Measurements from ENCODE around the gene LGR6. TPM values are rescaled to one million over a fixed set of nuclear protein-coding genes. Genes with fewer than 3 reads are reported as not detected.
A peak's percentile ranks its signal among the peaks of the same experiment; 100 is the strongest.
"Not testable (repeated sequence)": the region's sequence is repeated elsewhere in the genome, so short reads cannot be mapped to it uniquely, and the experiment has no call there.

The LGR6 gene
- polyA plus RNA-seq, 3 donors: 0.64 to 1.2 (median 1.1) TPM

DNA sequence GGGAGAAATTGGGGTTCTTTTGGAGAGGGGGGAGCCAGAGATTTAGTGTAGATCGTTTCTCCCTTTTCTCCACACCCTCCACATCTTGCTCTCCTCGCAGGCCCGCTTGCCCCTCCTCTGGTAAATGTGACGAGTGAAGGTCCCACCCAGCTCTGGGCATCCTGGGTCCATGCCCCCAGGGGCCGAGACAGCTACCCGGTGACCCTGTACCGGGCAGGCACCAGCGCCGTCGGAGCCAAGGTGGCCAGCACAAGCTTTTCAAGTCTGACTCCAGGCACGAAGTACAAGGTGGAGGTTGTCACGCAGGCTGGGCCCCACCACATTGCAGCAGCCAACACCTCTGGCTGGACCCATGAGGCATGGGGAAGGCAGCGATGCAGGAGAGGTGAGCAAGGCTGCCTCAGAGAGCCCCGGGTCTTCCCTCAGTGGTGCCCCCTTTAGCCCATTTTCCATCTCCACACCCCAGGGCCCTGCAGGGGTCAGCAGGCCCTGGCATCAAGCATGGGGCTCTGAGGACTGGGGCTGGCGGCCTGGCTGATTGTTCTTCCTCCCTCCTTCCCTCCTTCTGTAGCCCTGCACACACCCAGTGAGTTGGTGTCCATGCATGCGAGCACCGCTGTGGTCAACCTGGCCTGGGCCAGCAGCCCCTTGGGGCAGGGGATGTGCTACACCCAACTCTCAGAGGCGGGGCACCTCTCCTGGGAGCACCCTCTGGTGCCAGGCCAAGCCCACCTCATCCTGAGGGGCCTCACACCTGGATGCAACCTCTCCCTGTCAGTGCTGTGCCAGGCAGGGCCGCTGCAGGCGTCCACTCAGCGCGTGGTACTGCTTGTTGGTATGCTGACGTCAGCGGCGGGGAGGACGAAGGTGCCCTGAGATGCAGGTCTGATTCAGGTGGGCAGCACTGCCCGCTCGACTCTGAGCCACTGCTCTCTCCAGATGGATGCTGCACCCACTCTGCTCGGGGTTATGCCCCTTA lies 16.4 kb upstream of the LGR6 start:
- DNase-seq (ENCODE audit: low read depth in 3 of 3, low spot score in 2 of 3): no peak

DNA sequence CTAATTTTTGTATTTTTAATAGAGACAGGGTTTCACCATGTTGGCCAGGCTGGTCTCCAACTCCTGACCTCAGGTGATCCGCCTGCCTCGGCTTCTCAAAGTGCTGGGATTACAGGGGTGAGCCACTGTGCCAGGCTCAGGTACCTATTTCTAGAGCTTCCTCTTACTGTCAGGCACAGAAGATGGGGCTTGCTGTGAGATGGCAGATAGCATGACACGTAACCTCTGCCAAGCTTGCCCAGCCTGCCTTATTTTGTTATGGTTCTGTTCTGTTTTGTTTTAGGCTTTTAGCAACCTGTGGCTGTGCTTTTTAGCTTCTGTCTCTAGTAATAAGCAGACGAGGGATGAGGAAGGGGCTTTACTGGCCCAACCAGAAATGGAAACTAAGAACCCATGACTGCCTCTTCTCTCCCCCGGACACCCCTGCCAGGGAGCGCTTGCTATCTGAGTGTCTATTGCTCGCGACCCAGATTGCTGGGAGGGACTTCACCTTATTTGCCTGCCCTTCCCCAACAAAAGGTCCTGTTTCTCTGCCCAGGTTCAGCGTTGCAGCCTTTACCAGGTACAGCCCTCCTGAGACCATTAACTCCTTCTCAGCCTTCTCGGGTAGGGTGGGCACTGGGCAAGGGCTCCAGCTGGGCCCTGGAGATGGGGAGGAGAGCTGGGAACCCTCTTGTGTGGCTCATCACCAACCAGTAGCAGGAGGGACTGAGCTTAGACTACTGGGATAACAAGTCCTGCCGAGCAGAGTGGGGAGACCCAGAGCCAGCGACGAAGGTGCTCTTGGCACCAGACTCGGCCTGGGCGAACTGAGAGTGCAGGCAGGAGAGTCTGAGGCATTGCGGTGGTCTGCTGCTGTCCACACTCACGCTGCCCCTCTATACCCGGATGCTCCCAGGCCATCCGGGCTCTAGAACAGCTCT lies 13.5 kb upstream of the LGR6 start:
- no peak for DNase-seq (ENCODE audit: low read depth in 3 of 3, low spot score in 2 of 3)

DNA sequence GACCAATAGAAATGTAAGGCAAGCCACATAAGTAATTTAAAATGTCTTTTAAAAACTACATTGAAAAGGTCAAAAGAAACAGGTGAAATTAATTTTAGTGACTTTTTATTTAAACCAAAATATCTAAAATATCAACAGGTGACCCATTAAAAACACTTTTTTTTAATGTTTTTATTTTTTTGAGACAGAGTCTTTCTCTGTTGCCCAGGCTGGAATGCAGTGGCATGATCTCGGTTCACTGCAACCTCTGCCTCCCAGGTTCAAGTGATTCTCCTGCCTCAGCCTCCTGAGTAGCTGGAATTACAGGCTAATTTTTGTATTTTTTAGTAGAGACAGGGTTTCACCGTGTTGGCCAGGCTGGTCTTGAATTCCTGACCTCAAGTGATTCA lies 12.9 kb upstream of the LGR6 start:
- not testable (repeated sequence) for DNase-seq (ENCODE audit: low read depth in 3 of 3, low spot score in 2 of 3)

DNA sequence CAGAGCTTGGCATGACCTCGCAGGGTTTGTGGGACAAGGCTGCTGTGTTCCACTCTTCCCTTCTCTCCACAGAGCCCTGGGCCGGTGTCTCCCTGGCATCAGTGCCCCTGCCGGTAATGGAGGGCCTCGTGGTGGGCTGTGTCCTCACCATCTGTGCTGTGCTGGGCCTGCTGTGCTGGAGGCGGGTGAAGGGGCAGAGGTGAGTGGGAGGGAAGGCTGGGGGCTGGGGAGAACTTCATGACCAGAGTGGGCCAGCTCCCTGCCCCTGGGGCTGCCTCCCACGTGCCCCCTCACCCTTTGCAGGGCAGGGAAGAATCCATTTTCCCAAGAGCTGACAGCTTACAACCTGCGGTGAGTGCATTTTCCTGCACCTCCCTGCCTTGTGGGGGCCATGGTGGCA lies 12.0 kb upstream of the LGR6 start:
- DNase-seq (ENCODE audit: low read depth in 3 of 3, low spot score in 2 of 3): no peak

DNA sequence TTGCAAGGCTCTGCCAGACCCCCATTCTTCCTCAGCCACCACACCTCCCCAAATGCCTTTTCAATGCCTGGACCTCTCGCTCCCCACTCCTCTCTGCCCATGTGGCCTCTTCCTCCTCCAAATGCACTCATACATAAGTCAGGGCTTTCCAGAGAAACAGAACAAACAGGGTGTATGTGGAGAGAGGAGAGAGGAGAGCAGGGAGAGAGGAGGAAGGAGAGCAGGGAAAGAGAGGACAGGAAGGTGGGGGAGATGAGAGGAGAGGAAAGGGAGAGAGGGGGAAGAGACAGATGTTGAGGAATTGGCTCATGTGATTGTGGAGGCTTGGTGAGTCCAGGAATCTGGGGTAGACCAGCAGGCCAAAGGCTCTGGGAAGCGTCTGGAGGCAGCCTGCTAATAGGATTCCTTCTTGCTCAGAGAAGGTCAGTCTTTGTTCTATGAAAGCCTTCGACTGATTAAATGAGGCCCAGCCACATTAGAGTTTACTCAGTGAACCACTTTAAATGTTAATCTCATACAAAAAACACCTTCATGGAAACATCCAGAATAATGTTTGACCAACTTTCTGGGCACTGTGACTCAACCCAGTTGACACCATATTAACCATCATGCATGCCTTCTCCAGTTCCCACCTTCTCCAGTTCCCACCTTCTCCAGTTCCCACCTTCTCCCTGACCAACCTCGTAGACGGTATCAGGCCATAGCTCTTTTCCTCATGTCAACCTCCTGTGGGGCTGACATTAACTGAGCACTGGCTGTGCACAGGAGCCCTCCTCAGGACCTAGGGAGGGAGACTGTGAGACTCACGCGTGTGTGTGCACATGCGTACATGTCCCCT lies 11.3 kb upstream of the LGR6 start:
- DNase-seq (ENCODE audit: low read depth in 3 of 3, low spot score in 2 of 3): no peak

DNA sequence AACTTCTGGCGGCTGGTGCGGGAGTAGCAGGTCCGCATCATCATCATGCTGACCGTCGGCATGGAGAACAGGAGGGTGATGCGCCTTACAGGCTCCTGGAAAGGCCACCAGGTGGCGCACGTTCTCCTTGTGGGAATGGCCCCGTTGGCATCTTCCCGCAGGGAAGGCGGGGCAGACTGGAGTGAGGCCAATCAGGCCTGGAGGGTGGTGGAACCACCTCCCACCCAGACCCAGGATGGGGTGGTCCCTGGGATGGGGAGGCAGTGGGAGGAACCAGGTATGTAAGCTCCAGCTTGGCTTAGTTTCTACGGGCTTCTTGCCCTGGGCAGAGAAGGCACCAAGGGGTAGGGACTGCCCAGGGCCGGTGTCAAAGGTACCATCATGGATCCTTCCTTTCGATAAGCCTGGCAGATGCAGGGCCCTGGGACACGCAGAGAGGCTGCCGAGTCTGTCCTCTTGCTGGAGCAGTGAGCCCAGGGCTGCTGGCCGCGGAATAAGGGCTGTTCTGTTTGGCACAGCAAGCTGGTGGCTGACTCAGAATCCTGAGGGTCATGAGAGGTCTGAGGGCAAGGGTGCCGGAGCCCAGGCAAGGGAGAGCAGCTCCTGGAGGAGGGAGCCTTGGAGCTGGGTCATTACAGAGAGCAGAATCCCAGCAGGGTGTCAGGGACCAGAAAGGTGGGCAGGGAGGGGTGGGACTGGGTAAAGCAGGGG lies 8.7 kb upstream of the LGR6 start:
- peak; percentile 60 to 82 (median 70) for DNase-seq (ENCODE audit: low read depth in 3 of 3, low spot score in 2 of 3)

DNA sequence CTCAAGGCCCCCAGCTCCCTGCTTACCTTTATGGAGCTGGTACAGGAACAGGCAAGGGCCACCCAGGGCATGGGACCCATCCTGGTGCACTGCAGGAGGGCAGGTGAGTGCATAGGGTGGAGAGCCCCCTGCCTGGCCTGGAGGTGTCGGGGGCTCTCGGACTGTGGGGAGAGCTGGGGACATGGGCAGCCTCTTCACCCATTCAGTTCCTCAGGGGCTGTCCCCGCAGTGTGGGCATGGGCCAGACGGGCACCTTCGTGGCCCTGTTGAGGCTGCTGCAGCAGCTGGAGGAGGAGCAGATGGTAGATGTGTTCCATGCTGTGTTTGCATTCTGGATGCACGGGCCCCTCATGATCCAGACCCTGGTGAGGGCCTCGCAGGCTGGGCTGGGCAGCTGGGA lies 7.3 kb upstream of the LGR6 start:
- no peak for DNase-seq (ENCODE audit: low read depth in 3 of 3, low spot score in 2 of 3)

DNA sequence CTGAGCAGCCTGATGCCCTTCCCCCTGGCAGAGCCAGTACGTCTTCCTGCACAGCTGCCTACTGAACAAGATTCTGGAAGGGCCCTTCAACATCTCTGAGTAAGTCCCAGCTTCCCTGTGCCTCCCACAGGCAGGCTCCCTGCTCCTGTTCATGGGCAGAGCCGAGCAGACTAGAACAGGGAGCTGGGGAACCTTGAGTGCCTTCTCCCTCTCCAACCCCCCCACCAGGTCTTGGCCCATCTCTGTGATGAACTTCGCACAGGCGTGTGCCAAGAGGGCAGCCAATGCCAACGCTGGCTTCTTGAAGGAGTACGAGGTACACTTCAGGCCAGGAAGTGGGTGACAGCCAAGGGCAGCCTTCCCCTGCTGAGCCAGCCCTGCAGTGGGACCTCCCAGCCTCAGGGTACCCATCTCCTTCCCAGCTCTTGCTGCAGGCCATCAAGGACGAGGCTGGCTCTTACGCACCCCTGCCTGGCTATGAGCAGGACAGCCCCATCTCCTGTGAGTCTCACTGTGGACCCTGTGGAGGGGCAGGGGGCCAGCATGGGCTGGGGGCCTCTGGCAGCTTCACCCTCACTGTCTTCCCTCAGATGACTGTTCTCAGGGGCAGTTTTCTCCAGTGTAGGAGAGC lies 6.4 kb upstream of the LGR6 start:
- no peak for DNase-seq (ENCODE audit: low read depth in 3 of 3, low spot score in 2 of 3)

DNA sequence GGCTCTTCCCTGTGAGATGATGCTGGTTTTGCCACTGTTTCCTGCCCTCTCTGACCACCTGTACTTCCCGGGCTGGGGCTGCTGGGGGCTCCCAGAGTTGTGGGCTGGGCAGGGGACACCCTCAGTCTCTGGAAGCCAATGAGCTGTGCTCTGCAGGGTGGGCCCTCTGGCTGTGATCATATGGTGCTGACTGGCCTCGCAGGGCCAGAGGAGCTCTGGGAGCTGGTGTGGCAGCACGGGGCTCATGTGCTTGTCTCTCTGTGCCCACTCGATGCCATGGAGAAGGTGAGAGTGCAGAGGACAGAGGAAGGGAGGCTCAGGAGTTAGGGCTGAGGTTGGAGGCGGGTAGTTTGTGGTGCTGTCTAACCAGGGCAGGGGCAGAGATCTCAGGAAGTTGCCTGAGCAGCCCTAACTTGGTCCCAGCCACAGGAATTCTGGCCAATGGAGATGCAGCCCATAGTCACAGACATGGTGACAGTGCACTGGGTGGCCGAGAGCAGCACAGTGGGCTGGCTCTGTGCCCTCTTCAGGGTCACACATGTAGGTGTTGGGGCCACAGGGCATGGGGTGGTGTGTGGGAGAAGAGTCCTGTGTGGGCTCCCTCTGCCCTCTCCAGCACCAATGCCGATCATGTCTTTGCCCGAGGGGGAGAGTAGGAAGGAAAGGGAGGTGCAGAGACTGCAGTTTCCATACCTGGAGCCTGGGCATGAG lies 5.7 kb upstream of the LGR6 start:
- DNase-seq (ENCODE audit: low read depth in 3 of 3, low spot score in 2 of 3): no peak

DNA sequence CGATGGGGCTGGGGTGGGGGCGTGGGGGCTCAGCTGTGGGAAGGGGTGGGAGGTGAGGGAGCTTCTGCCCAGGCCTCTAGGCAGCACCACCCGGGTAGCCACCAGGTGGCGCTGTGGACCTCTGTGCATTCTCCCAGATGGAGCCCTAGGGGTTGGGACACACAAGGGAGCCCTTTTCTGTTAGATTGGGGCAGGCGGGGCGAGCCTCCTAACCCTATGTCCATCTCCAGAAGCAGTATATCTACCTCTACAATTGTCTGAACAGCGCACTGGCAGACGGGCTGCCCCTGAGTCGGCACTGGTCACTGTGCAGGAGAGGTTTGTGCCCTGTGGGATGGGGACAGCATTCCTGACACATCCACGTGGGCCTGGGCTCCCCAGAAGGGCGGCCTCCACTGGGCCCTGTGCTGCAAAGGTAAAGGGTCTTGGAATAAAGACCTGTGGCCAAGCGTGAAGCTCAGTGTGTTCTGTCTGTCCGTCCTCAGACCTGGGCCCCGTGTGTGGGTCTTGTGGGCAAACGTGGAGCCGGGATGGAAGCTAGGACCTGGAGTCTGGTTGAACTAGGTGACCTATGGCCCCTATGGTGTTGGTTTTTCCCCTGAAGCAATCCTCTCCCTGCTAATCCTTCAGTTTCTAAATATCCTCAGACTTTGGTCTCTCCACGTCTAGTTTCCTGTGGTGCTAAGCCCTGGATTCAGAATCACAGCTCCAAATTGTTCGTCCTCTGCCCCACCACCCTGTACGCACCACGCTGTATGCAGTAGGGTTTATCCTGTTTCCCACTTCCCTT lies 4.4 kb upstream of the LGR6 start:
- no peak for DNase-seq (ENCODE audit: low read depth in 3 of 3, low spot score in 2 of 3)

DNA sequence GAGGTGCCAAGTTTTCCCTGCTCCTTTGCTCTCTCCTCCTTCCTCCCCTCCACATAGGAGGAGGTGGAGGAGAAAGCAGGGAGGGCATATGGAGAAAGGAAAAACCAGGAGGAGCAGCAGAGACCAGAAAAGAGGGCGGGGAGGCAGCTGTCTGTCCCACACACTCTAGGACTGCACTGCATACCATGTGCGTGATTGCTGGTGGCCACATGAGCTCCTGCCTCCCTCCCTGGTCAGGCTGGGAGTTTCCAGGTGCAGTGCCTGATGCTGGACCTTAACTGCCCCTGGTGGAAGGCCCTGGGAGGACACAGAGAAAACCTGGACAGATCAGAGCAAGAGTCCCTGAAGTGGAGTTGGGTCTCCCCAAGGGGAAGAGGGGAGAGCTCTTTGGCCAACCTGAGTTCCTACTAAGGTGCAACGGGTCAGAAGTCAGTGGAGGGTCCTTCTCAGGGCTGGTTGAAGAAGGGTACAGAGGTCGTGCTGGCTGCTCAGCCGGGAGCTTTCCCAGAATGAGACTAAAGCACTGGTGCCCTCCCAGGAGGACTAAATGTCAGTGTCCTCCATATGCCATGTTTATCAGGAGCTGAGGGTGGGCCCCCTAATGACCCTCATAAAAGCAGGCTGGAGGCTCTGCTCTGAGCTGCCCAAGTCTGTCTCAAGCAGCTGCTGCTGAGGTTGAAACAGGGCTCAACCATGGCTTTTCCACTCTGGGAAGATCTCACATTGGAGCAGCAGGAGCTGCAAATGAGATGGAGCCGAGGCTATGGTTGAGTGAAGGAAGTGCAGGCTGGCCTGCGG lies 3.5 kb upstream of the LGR6 start:
- DNase-seq (ENCODE audit: low read depth in 3 of 3, low spot score in 2 of 3): no peak

DNA sequence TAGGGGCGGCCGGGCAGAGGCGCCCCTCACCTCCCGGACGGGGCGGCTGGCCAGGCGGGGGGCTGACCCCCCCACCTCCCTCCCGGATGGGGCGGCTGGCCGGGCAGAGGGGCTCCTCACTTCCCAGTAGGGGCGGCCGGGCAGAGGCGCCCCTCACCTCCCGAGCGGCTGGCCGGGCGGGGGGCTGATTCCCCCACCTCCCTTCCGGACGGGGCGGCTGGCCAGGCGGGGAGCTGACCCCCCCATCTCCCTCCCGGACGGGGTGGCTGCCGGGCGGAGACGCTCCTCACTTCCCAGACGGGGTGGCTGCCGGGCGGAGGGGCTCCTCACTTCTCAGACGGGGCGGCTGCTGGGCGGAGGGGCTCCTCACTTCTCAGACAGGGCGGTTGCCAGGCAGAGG lies 2.2 kb upstream of the LGR6 start:
- not testable (repeated sequence) for DNase-seq (ENCODE audit: low read depth in 3 of 3, low spot score in 2 of 3)

DNA sequence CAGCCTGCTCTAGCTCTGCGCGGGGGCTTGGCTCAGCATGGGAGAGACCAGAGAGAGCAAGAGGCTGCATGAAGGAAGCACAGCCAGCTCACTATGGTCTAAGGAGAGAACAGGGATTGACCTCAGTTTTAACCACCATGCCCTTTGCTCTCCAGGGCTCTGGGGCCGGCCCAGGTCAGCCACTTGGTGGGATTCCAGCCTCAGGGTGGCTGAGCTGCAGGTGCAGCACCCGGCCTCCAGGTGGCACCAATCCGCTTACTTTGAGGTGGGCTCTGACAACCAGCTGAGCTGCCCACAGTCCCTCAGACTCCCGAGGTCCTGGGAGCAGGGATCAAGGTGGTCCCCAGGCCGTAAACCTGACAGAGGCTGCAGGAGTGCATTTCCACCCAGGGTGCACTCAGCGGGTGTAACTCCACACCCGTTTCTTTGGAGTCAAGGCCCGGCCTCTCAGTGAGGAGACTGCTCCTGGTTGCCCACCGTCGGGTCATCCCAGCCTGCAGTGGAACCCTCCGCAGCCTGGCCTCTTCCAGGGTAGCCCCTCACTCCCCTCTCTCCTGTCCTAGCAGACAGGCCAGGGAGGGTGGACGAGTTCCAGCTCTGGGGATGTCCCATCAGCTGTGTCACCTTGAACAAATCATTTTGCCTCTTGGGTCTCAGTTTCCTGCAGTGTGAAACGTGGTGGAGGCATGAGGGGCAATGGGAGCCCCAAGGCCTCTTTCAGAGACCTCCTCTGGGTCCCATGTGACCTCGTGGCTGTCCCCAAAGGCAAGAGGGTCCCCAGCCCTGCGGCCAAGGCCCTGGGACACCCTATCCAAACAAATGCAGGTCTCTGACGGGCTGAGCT lies 607 bp upstream of the LGR6 start:
- DNase-seq (ENCODE audit: low read depth in 3 of 3, low spot score in 2 of 3): no peak

DNA sequence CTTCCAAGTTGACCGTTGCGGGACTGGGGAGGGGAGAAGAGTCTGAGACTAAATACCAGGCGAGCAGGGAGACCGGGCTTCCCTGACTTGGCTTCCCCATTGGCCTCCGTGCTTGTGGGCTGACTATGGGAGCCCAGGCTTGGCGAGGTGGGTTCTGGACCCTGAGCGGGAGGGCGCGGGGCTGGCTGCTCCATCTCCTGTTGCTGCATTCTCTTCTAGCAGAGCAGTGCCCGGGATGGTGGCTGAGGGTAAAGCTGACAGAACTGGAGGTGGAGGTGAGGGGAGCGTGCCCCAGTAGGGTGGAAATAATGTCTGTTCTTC lies 689 bp downstream of the LGR6 start:
- DNase-seq (ENCODE audit: low read depth in 3 of 3, low spot score in 2 of 3): no peak

DNA sequence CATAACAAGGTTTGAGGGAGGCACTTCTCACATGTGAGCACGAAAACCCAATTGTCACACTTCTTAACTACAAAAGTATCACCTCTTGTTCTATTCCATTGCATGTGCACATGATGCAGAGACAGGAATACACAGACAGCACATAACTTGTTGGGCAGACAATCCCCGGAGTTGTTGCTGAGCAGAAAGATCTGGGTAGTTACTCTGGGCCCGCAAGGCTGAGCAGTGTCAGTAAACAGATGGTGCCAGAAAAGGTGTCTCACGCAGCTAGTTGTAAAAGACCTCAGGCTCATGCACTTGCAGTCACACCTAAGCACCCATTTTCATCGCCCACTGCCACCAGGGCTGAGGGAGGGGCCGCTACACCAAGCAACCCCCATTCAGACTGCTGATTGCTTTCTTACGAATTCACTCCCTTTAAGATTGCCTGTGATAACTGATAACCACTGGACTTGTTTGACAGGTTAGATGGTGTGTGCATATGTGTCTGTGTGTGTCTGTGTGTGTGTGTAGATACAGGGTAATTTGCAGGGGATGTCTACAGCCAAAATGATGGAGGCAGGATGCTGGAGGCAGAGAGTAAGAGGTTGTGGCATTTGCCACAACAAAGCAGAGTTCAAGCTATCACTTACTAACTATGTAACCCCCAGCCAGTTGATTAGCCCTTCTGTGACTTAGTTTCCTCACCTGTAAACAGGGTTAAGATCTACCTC lies 4.2 kb downstream of the LGR6 start:
- DNase-seq (ENCODE audit: low read depth in 3 of 3, low spot score in 2 of 3): no peak

DNA sequence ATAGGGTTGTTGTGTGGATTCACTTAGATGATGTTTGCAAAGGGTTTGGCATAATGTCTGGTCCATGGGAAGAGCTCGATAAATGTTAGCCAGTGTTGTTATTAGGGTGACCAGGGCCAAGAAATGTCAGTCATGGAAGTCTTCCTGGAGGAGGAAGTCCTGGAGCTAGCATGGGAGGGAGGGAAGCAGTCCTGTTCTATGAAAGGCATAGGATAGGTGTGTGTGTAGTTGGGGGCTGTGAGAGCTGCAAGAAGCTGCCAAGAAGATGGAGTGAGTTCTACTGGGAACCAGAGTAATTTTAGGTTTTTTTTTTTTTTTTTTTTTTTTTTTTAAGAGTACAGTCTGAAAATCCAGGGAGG lies 4.7 kb downstream of the LGR6 start:
- DNase-seq (ENCODE audit: low read depth in 3 of 3, low spot score in 2 of 3): no peak

All from right renal cortex interstitium (tissue), 3 donors.